Cardiac muscle cell (in vitro differentiated cells and primary cell): ENCODE results near the gene TRIM5. TPM values are rescaled to one million over a fixed set of nuclear protein-coding genes. Genes with fewer than 3 reads are reported as not detected.
"Not testable (repeated sequence)": the region's sequence is repeated elsewhere in the genome, so short reads cannot be mapped to it uniquely, and the experiment has no call there.

ENCODE experiments used
- DNase-seq, 2 donors: peaks; one replicate each; pipeline versions ENCODE4 v3.0.0 to v3.0.0-alpha.2; 2010 to 2017; ENCODE audit warnings: low read depth in 1 of 2, low spot score in 1 of 2
- H3K27ac ChIP-seq: fragments of 200-600 bp; sonication (generic); 2 replicates; pipeline ENCODE4 v1.5.1; 2016
- H3K27me3 ChIP-seq: fragments of 200-600 bp; sonication (generic); 2 replicates; pipeline ENCODE4 v1.6.0; 2016; ENCODE audit warnings: control low read depth
- H3K36me3 ChIP-seq: fragments of 200-600 bp; sonication (generic); 2 replicates; pipeline ENCODE4 v1.5.1; 2016; ENCODE audit warnings: control low read depth
- H3K4me1 ChIP-seq: fragments of 200-600 bp; sonication (generic); 2 replicates; pipeline ENCODE4 v1.8.1; 2017; ENCODE audit warnings: low read depth, mild to moderate bottlenecking, mixed run types
- H3K4me3 ChIP-seq: fragments of 200-600 bp; sonication (generic); 2 replicates; pipeline ENCODE4 v1.5.1; 2016; ENCODE audit warnings: mild to moderate bottlenecking
- H3K9me3 ChIP-seq: fragments of 200-600 bp; sonication (generic); 2 replicates; pipeline ENCODE4 v1.5.1; 2017; ENCODE audit warnings: low read depth, mild to moderate bottlenecking, control low read depth
- CTCF ChIP-seq: IDR thresholded peaks from 2 replicates; pipeline ENCODE4 v1.5.1; 2012; ENCODE audit warnings: low read depth, mild to moderate bottlenecking, low read length
- polyA plus RNA-seq: library from polyadenylated mRNA; unstranded; fragments of >200 nt; fragmentation: Nextera tagmentation; extraction: Ambion mirVana; gene quantifications from 2 replicates; pipeline ENCODE4 v1.2.1, GENCODE V29; 2016
- total RNA-seq: library from RNA; depleted of rRNA; stranded (reverse); fragments of >200 nt; gene quantifications from 2 replicates; pipeline ENCODE4 v1.2.3, GENCODE V29; 2016

TRIM5 gene
- total and polyA plus RNA-seq, 2 experiments from 2014 or later: 13.4 to 19.9 TPM

GRCh38 chr11:5700421-5701054 lies 15.7 kb upstream of the TRIM5 start:
- Histone ChIP-seq H3K4me3 (no peak overlapping the region), H3K27me3 (no peaks in the 10 kb centered on the region), H3K4me1 (no peaks in the 10 kb centered on the region), H3K36me3 (no peaks in the 10 kb centered on the region), H3K9me3 (no peaks in the 10 kb centered on the region), H3K27ac (no peak overlapping the region)
- no peak for TF ChIP-seq CTCF
- no peak for DNase-seq

GRCh38 chr11:5698281-5698680 lies 13.4 kb upstream of the TRIM5 start:
- H3K36me3 ChIP-seq: no peaks in the 10 kb centered on the region
- H3K9me3 ChIP-seq: no peaks in the 10 kb centered on the region
- H3K4me3 ChIP-seq: no peak overlapping the region
- no peak for DNase-seq
- no peak overlapping the region for H3K27ac ChIP-seq
- no peaks in the 10 kb centered on the region for H3K27me3 ChIP-seq
- no peaks in the 10 kb centered on the region for H3K4me1 ChIP-seq
- TF ChIP-seq CTCF: no peak

- DNase-seq: no peak
- Histone ChIP-seq H3K27ac (no peak overlapping the region), H3K36me3 (no peaks in the 10 kb centered on the region), H3K9me3 (no peaks in the 10 kb centered on the region), H3K4me1 (no peaks in the 10 kb centered on the region), H3K4me3 (no peak overlapping the region), H3K27me3 (no peaks in the 10 kb centered on the region)
- TF ChIP-seq CTCF: no peak
Observed at GRCh38 chr11:5696210-5696609, 11.3 kb upstream of the TRIM5 start.

- no peaks in the 10 kb centered on the region for H3K27me3 ChIP-seq
- TF ChIP-seq CTCF: no peak
- H3K27ac ChIP-seq: no peak overlapping the region
- DNase-seq: no peak
- no peaks in the 10 kb centered on the region for H3K36me3 ChIP-seq
- H3K9me3 ChIP-seq: no peaks in the 10 kb centered on the region
- no peaks in the 10 kb centered on the region for H3K4me1 ChIP-seq
- no peak overlapping the region for H3K4me3 ChIP-seq
Observed at GRCh38 chr11:5695580-5695979, 10.7 kb upstream of the TRIM5 start.

- no peaks in the 10 kb centered on the region for H3K9me3 ChIP-seq
- no peak overlapping the region for H3K27ac ChIP-seq
- no peak for DNase-seq
- no peak overlapping the region for H3K4me3 ChIP-seq
- no peak for TF ChIP-seq CTCF
- no peaks in the 10 kb centered on the region for H3K36me3 ChIP-seq
- no peaks in the 10 kb centered on the region for H3K27me3 ChIP-seq
- no peaks in the 10 kb centered on the region for H3K4me1 ChIP-seq
Observed at GRCh38 chr11:5694642-5695041, 9.8 kb upstream of the TRIM5 start.

- Histone ChIP-seq H3K36me3 (no peaks in the 10 kb centered on the region), H3K27ac (no peak overlapping the region), H3K4me1 (no peaks in the 10 kb centered on the region), H3K27me3 (no peaks in the 10 kb centered on the region), H3K9me3 (no peaks in the 10 kb centered on the region), H3K4me3 (no peak overlapping the region)
- DNase-seq: no peak
- no peak for TF ChIP-seq CTCF
Observed at GRCh38 chr11:5691964-5692361, 7.1 kb upstream of the TRIM5 start.

- H3K27ac ChIP-seq, H3K4me1 ChIP-seq, H3K36me3 ChIP-seq, H3K4me3 ChIP-seq, H3K27me3 ChIP-seq, DNase-seq, H3K9me3 ChIP-seq: not testable (repeated sequence)
Observed at GRCh38 chr11:5691238-5691963, 6.5 kb upstream of the TRIM5 start.
